ENCODE data around the gene MRPS35.
"Not testable (repeated sequence)": the region's sequence is repeated elsewhere in the genome, so short reads cannot be mapped to it uniquely, and the experiment has no call there.

DNA sequence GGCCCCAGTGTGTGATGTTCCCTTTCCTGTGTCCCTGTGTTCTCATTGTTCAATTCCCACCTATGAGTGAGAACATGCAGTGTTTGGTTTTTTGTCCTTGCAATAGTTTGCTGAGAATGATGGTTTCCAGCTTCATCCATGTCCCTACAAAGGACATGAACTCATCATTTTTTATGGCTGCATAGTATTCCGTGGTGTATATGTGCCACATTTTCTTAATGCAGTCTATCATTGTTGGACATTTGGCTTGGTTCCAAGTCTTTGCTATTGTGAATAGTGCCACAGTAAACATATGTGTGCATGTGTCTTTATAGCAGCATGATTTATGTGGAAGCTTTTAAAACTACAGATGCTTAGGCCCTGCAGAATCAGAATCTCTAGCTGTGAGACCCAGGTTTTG is 35.1 kb downstream of the MRPS35 start:
- TF ChIP-seq, protein P1, sequence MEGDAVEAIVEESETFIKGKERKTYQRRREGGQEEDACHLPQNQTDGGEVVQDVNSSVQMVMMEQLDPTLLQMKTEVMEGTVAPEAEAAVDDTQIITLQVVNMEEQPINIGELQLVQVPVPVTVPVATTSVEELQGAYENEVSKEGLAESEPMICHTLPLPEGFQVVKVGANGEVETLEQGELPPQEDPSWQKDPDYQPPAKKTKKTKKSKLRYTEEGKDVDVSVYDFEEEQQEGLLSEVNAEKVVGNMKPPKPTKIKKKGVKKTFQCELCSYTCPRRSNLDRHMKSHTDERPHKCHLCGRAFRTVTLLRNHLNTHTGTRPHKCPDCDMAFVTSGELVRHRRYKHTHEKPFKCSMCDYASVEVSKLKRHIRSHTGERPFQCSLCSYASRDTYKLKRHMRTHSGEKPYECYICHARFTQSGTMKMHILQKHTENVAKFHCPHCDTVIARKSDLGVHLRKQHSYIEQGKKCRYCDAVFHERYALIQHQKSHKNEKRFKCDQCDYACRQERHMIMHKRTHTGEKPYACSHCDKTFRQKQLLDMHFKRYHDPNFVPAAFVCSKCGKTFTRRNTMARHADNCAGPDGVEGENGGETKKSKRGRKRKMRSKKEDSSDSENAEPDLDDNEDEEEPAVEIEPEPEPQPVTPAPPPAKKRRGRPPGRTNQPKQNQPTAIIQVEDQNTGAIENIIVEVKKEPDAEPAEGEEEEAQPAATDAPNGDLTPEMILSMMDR (IDR thresholded peaks at IDR 0.05; ENCODE audit: insufficient read depth, low read depth, low read length) = not testable (repeated sequence)
- TF ChIP-seq EZH2 (IDR thresholded peaks at IDR 0.05; ENCODE audit: insufficient read depth, low read length) = not testable (repeated sequence)

All from astrocyte (in vitro differentiated cells and primary cell).